Fibroblast of the aortic adventitia (primary cell): ENCODE data around the gene FBXO44. TPM values are rescaled to one million over a fixed set of nuclear protein-coding genes. Genes with fewer than 3 reads are reported as not detected.

Experiments used
- DNase-seq: peaks from one replicate; pipeline ENCODE4 v3.0.0-alpha.2; 2010; ENCODE audit warnings: low read depth
- H3K4me3 ChIP-seq: 2 replicates; pipeline ENCODE4 v1.5.1; 2011; ENCODE audit warnings: low read depth, mild to moderate bottlenecking, control low read depth, low read length, moderate library complexity
- CTCF ChIP-seq: IDR thresholded peaks from 2 replicates; pipeline ENCODE4 v1.5.1; 2011; ENCODE audit warnings: mild to moderate bottlenecking, low read length, control low read depth, inconsistent platforms; ENCODE audit not compliant: insufficient read depth
- total RNA-seq: library from RNA; depleted of rRNA; stranded (reverse); fragments of >200 nt; gene quantifications from 2 replicates; pipeline ENCODE4 v1.2.3, GENCODE V29; 2012; ENCODE audit warnings: low replicate concordance

The FBXO44 gene
- total RNA-seq, 1 donor: 8.1 TPM

- no peak overlapping the region for H3K4me3 ChIP-seq
- no peak for TF ChIP-seq CTCF
- no peak for DNase-seq
These were observed 53.1 kb downstream of the FBXO44 start for GRCh38 chr1:11707621-11708276.

- no peak overlapping the region for H3K4me3 ChIP-seq
These were observed 54.1 kb downstream of the FBXO44 start for GRCh38 chr1:11708554-11709350.

GRCh38 chr1:11711490-11711889 lies 56.8 kb downstream of the FBXO44 start:
- TF ChIP-seq CTCF: no peak
- no peak for DNase-seq

More at GRCh38 chr1:11708554-11709350, 54.1 kb downstream of the FBXO44 start:
- DNase-seq: no peak
- TF ChIP-seq CTCF: no peak

GRCh38 chr1:11712285-11712684 lies 57.6 kb downstream of the FBXO44 start:
- DNase-seq: no peak
- no peak overlapping the region for H3K4me3 ChIP-seq
- no peak for TF ChIP-seq CTCF

More at GRCh38 chr1:11711490-11711889, 56.8 kb downstream of the FBXO44 start:
- H3K4me3 ChIP-seq: no peak overlapping the region

Other genes with a start within 250 kb of the FBXO44 start
- not detected in 2 replicates for gene DISP3, start 175.7 kb upstream of the FBXO44 start, total RNA-seq
- 2.0 and 3.9 TPM in 2 replicates for gene FBXO2, start 448 bp upstream of the FBXO44 start, total RNA-seq
- 3.4 and 4.5 TPM in 2 replicates for gene FBXO6, start 9.3 kb downstream of the FBXO44 start, total RNA-seq
- gene MAD2L2, start 26.3 kb downstream of the FBXO44 start, total RNA-seq: 17.6 and 33.1 TPM in 2 replicates
- 2.4 TPM in 1 of 2 replicates, not detected in the other for gene DRAXIN, start 36.8 kb downstream of the FBXO44 start, total RNA-seq
- 15.0 and 49.4 TPM in 2 replicates for gene AGTRAP, start 81.3 kb downstream of the FBXO44 start, total RNA-seq
- 0.36 TPM in 1 of 2 replicates, not detected in the other for gene C1orf167, start 107.3 kb downstream of the FBXO44 start, total RNA-seq
- 42.9 and 55.4 TPM in 2 replicates for gene MTHFR, start 151.1 kb downstream of the FBXO44 start, total RNA-seq
- 12.6 and 47.8 TPM in 2 replicates for gene CLCN6, start 151.3 kb downstream of the FBXO44 start, total RNA-seq
- gene NPPA, start 192.9 kb downstream of the FBXO44 start, total RNA-seq: not detected in 2 replicates
- not detected in 2 replicates for gene NPPB, start 204.1 kb downstream of the FBXO44 start, total RNA-seq